WTC11 (cell line): ENCODE data around the gene RAD21L1. TPM values are rescaled to one million over a fixed set of nuclear protein-coding genes. Genes with fewer than 3 reads are reported as not detected.

Source experiments
- ATAC-seq: fragments of 200-7000 bp; cut with Tn5 transposase; 2 replicates; pipeline ENCODE4 v1.10.0; 2021; ENCODE audit warnings: mild to moderate bottlenecking, moderate library complexity
- CTCF ChIA-PET: fragments of 300-600 bp; sonication (Branson Sonifier 250); formaldehyde crosslinking; loops from one replicate; lab custom pipeline; 2021; ENCODE audit warnings: antibody characterized with exemption; lab: Charles Lee
- POLR2A ChIA-PET: fragments of 350-600 bp; sonication (Branson Sonifier 250); formaldehyde crosslinking; loops from one replicate; lab custom pipeline; 2021; ENCODE audit warnings: antibody characterized with exemption; lab: Charles Lee
- DNase-seq: peaks from one replicate; pipeline ENCODE4 v3.0.0; 2021; ENCODE audit warnings: low spot score
- H3K27ac Mint-ChIP-seq: 2 replicates; pipeline ENCODE4 v1.8.0; 2021; ENCODE audit warnings: mixed read lengths
- H3K27me3 Mint-ChIP-seq: 2 replicates; pipeline ENCODE4 v1.8.0; 2021; ENCODE audit warnings: low read depth, mild to moderate bottlenecking, moderate library complexity, mixed read lengths
- H3K36me3 Mint-ChIP-seq: 2 replicates; pipeline ENCODE4 v1.8.0; 2021; ENCODE audit warnings: mixed read lengths
- H3K4me1 Mint-ChIP-seq: 2 replicates; pipeline ENCODE4 v1.8.0; 2022; ENCODE audit warnings: mixed read lengths
- H3K4me3 Mint-ChIP-seq: 2 replicates; pipeline ENCODE4 v1.8.0; 2021; ENCODE audit warnings: mild to moderate bottlenecking, moderate library complexity, mixed read lengths
- H3K9me3 Mint-ChIP-seq: 2 replicates; pipeline ENCODE4 v1.8.0; 2021; ENCODE audit warnings: mixed read lengths
- ETV6 ChIP-seq: sonication (generic); formaldehyde crosslinking; IDR thresholded peaks from 2 replicates; pipeline ENCODE4 v1.8.1; 2022; ENCODE audit warnings: mild to moderate bottlenecking, missing genetic modification reagents
- HMGA2 ChIP-seq: fragments of 250-450 bp; sonication (Bioruptor Pico); IDR thresholded peaks from 2 replicates; pipeline ENCODE4 v1.4.0; 2021; ENCODE audit warnings: mild to moderate bottlenecking, moderate library complexity
- IRF2 ChIP-seq: sonication (generic); formaldehyde crosslinking; IDR thresholded peaks from 2 replicates; pipeline ENCODE4 v1.8.0; 2022; ENCODE audit warnings: low read depth, missing genetic modification reagents, borderline replicate concordance
- KAT7 ChIP-seq: sonication (generic); formaldehyde crosslinking; IDR thresholded peaks from 2 replicates; pipeline ENCODE4 v1.8.1; 2023; ENCODE audit warnings: missing genetic modification reagents, mild to moderate bottlenecking, borderline replicate concordance
- MXD4 ChIP-seq: fragments of 250-450 bp; sonication (Bioruptor Pico); IDR thresholded peaks from 2 replicates; pipeline ENCODE4 v1.8.0; 2021; ENCODE audit warnings: mild to moderate bottlenecking, moderate library complexity, borderline replicate concordance
- MYBL2 ChIP-seq: sonication (generic); formaldehyde crosslinking; IDR thresholded peaks from 2 replicates; pipeline ENCODE4 v1.8.1; 2023; ENCODE audit warnings: mild to moderate bottlenecking, moderate library complexity, missing genetic modification reagents
- NFE2L1 ChIP-seq: sonication (generic); formaldehyde crosslinking; IDR thresholded peaks from 2 replicates; pipeline ENCODE4 v1.8.1; 2023; ENCODE audit warnings: missing genetic modification reagents
- NR1H2 ChIP-seq: sonication (generic); formaldehyde crosslinking; IDR thresholded peaks from 2 replicates; pipeline ENCODE4 v1.9.0; 2021; ENCODE audit warnings: mild to moderate bottlenecking, moderate library complexity, missing genetic modification reagents
- OVOL2 ChIP-seq: fragments of 250-450 bp; sonication (Bioruptor Pico); IDR thresholded peaks from 2 replicates; pipeline ENCODE4 v1.9.0; 2021; ENCODE audit warnings: mild to moderate bottlenecking, borderline replicate concordance
- RORB ChIP-seq: fragments of 250-450 bp; sonication (Bioruptor Pico); IDR thresholded peaks from 2 replicates; pipeline ENCODE4 v1.9.0; 2021; ENCODE audit warnings: mild to moderate bottlenecking
- SMAD4 ChIP-seq: sonication (generic); formaldehyde crosslinking; IDR thresholded peaks from 2 replicates; pipeline ENCODE4 v1.8.0; 2022; ENCODE audit warnings: mild to moderate bottlenecking, missing genetic modification reagents
- TCF7 ChIP-seq: sonication (generic); formaldehyde crosslinking; IDR thresholded peaks from 2 replicates; pipeline ENCODE4 v1.8.0; 2022; ENCODE audit warnings: mild to moderate bottlenecking, low read depth, missing genetic modification reagents, moderate library complexity
- ZNF263 ChIP-seq: sonication (generic); formaldehyde crosslinking; IDR thresholded peaks from 2 replicates; pipeline ENCODE4 v1.8.1; 2022; ENCODE audit warnings: low read depth, mild to moderate bottlenecking, moderate library complexity, missing genetic modification reagents
- ZNF423 ChIP-seq: fragments of 250-450 bp; sonication (Bioruptor Pico); IDR thresholded peaks from 2 replicates; pipeline ENCODE4 v2.1.2; 2022; ENCODE audit warnings: mild to moderate bottlenecking, moderate library complexity
- total RNA-seq: library from RNA; stranded (reverse); gene quantifications from 3 replicates; pipeline ENCODE4 v1.2.3, GENCODE V29; 2021
- TF ChIP-seq, protein P1 (sequence below): fragments of 250-450 bp; sonication (Bioruptor Pico); IDR thresholded peaks from 2 replicates; pipeline ENCODE4 v1.9.0; 2021; ENCODE audit warnings: moderate library complexity, mild to moderate bottlenecking, inconsistent platforms, borderline replicate concordance
- TF ChIP-seq, protein P2 (sequence below): fragments of 200-600 bp; IDR thresholded peaks from 2 replicates; pipeline ENCODE4 v1.8.0; 2022; ENCODE audit warnings: antibody characterized with exemption
- TF ChIP-seq, protein P3 (sequence below): sonication (generic); formaldehyde crosslinking; IDR thresholded peaks from 2 replicates; pipeline ENCODE4 v1.8.1; 2023; ENCODE audit warnings: mild to moderate bottlenecking, missing genetic modification reagents, borderline replicate concordance
- TF ChIP-seq, protein P4 (sequence below): fragments of 250-450 bp; sonication (Bioruptor Pico); IDR thresholded peaks from 2 replicates; pipeline ENCODE4 v1.9.0; 2021; ENCODE audit warnings: mild to moderate bottlenecking
- TF ChIP-seq, protein P5 (sequence below): sonication (generic); formaldehyde crosslinking; IDR thresholded peaks from 2 replicates; pipeline ENCODE4 v1.8.0; 2022; ENCODE audit warnings: mild to moderate bottlenecking, missing genetic modification reagents

RAD21L1 gene
- total RNA-seq, 1 experiment from 2014 or later = 0.77 TPM

DNA sequence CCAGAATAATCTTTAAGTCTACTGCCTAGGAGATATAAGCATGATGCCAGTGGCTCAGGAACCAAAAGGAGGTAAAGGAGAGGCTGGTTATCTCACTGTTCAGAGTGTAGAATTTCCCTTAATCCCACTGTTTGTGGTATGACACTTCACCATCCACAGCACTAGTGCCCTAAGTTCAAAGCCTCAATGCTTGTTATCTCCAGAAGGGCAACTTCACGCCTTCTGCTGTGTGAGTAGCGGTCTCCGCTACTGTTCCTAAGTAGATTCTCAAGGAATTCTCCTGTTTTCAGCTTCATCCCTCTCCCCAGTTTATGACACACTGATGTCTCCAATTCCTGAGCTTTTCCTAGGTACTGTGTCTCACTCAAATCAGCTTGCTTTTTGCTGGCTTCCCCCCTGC, 26.6 kb downstream of the RAD21L1 start:
- DNase-seq = no peak
- TF ChIP-seq, protein P1, sequence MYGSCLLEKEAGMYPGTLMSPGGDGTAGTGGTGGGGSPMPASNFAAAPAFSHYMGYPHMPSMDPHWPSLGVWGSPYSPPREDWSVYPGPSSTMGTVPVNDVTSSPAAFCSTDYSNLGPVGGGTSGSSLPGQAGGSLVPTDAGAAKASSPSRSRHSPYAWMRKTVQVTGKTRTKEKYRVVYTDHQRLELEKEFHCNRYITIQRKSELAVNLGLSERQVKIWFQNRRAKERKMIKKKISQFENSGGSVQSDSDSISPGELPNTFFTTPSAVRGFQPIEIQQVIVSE = no peak
- TF ChIP-seq NFE2L1 = no peak
- TF ChIP-seq, all 79 proteins: peak for 0
- Mint-ChIP-seq H3K36me3 (peaks cover 2% of the 10 kb centered on the region; the same call in 1 of the 2 replicates), H3K4me3 (no peak overlapping the region), H3K27ac (no peak overlapping the region), H3K9me3 (peaks cover 10% of the 10 kb centered on the region), H3K27me3 (peaks cover 15% of the 10 kb centered on the region), H3K4me1 (no peaks in the 10 kb centered on the region)
- CTCF ChIA-PET = interaction anchor here (0.9 kb wide), 1 partner anchor 61 kb away, joined by 4 read pairs; no protein-coding TSS in a partner anchor
- POLR2A ChIA-PET = no interaction called here
- ATAC-seq = no peak

DNA sequence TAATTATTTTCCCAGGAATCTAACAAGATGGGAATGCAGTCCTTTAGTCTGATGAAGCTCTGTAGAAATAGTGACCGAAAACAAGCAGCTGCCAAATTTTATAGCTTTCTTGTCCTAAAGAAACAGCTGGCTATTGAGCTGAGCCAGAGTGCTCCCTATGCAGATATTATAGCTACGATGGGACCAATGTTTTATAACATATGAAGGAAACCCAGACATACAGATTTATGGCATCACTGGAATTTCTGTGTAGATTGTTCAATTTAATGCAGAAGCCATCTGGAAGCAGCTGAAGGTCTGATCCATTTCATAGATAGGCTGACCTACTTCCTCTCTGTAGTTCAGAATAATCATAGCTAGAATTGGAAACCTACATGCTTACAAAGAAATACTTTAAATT, 28.4 kb downstream of the RAD21L1 start:
- Mint-ChIP-seq H3K4me3 (no peak overlapping the region), H3K27me3 (peaks cover 15% of the 10 kb centered on the region), H3K36me3 (peaks cover 2% of the 10 kb centered on the region; the same call in 1 of the 2 replicates), H3K27ac (no peak overlapping the region), H3K4me1 (no peaks in the 10 kb centered on the region), H3K9me3 (peaks cover 10% of the 10 kb centered on the region)
- CTCF ChIA-PET = interaction anchor here (1.2 kb wide), 1 partner anchor 41 kb away, joined by 3 read pairs; no protein-coding TSS in a partner anchor
- no peak for DNase-seq
- ATAC-seq = no peak
- POLR2A ChIA-PET = no interaction called here
- TF ChIP-seq MXD4 (CRISPR knock-in tag) (no peak), MYBL2 (CRISPR knock-in tag) (no peak), TCF7 (no peak), OVOL2 (CRISPR knock-in tag) (no peak), NR1H2 (CRISPR knock-in tag) (no peak), HMGA2 (CRISPR knock-in tag) (no peak), ETV6 (CRISPR knock-in tag) (no peak)
- TF ChIP-seq, protein P2, sequence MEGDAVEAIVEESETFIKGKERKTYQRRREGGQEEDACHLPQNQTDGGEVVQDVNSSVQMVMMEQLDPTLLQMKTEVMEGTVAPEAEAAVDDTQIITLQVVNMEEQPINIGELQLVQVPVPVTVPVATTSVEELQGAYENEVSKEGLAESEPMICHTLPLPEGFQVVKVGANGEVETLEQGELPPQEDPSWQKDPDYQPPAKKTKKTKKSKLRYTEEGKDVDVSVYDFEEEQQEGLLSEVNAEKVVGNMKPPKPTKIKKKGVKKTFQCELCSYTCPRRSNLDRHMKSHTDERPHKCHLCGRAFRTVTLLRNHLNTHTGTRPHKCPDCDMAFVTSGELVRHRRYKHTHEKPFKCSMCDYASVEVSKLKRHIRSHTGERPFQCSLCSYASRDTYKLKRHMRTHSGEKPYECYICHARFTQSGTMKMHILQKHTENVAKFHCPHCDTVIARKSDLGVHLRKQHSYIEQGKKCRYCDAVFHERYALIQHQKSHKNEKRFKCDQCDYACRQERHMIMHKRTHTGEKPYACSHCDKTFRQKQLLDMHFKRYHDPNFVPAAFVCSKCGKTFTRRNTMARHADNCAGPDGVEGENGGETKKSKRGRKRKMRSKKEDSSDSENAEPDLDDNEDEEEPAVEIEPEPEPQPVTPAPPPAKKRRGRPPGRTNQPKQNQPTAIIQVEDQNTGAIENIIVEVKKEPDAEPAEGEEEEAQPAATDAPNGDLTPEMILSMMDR = no peak

DNA sequence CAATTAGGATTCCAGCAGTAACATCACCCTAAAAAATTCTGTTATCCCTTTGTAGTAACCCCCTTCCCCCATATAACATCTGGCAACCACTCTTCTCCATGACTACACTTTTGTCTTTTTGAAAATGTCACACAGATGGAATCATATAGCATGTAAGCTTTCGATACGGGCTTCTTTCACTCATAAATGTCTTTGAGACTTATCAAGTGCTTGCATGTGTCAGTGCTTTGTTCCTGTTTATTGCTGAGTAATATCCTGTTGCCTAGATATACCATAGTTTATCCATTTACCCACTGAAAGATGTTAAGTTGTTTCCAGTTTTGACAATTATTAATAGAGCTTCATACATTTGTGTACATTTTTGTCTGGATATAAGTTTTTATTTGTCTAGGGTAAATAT, 29.8 kb downstream of the RAD21L1 start:
- Mint-ChIP-seq H3K4me3 (no peak overlapping the region), H3K27me3 (peaks cover 15% of the 10 kb centered on the region), H3K27ac (no peak overlapping the region), H3K36me3 (no peaks in the 10 kb centered on the region), H3K4me1 (no peaks in the 10 kb centered on the region), H3K9me3 (peaks cover 4% of the 10 kb centered on the region)
- ChIA-PET POLR2A (no interaction called here), CTCF (no interaction called here)
- ATAC-seq (no peak), DNase-seq (no peak)
- TF ChIP-seq, protein P3, sequence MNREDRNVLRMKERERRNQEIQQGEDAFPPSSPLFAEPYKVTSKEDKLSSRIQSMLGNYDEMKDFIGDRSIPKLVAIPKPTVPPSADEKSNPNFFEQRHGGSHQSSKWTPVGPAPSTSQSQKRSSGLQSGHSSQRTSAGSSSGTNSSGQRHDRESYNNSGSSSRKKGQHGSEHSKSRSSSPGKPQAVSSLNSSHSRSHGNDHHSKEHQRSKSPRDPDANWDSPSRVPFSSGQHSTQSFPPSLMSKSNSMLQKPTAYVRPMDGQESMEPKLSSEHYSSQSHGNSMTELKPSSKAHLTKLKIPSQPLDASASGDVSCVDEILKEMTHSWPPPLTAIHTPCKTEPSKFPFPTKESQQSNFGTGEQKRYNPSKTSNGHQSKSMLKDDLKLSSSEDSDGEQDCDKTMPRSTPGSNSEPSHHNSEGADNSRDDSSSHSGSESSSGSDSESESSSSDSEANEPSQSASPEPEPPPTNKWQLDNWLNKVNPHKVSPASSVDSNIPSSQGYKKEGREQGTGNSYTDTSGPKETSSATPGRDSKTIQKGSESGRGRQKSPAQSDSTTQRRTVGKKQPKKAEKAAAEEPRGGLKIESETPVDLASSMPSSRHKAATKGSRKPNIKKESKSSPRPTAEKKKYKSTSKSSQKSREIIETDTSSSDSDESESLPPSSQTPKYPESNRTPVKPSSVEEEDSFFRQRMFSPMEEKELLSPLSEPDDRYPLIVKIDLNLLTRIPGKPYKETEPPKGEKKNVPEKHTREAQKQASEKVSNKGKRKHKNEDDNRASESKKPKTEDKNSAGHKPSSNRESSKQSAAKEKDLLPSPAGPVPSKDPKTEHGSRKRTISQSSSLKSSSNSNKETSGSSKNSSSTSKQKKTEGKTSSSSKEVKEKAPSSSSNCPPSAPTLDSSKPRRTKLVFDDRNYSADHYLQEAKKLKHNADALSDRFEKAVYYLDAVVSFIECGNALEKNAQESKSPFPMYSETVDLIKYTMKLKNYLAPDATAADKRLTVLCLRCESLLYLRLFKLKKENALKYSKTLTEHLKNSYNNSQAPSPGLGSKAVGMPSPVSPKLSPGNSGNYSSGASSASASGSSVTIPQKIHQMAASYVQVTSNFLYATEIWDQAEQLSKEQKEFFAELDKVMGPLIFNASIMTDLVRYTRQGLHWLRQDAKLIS (CRISPR knock-in tag) = no peak
- TF ChIP-seq, protein P4, sequence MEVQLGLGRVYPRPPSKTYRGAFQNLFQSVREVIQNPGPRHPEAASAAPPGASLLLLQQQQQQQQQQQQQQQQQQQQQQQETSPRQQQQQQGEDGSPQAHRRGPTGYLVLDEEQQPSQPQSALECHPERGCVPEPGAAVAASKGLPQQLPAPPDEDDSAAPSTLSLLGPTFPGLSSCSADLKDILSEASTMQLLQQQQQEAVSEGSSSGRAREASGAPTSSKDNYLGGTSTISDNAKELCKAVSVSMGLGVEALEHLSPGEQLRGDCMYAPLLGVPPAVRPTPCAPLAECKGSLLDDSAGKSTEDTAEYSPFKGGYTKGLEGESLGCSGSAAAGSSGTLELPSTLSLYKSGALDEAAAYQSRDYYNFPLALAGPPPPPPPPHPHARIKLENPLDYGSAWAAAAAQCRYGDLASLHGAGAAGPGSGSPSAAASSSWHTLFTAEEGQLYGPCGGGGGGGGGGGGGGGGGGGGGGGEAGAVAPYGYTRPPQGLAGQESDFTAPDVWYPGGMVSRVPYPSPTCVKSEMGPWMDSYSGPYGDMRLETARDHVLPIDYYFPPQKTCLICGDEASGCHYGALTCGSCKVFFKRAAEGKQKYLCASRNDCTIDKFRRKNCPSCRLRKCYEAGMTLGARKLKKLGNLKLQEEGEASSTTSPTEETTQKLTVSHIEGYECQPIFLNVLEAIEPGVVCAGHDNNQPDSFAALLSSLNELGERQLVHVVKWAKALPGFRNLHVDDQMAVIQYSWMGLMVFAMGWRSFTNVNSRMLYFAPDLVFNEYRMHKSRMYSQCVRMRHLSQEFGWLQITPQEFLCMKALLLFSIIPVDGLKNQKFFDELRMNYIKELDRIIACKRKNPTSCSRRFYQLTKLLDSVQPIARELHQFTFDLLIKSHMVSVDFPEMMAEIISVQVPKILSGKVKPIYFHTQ (CRISPR knock-in tag) = no peak
- TF ChIP-seq RORB (CRISPR knock-in tag) (no peak), SMAD4 (CRISPR knock-in tag) (no peak), ZNF423 (CRISPR knock-in tag) (no peak), KAT7 (no peak), IRF2 (CRISPR knock-in tag) (no peak), ETV6 (CRISPR knock-in tag) (no peak), MXD4 (CRISPR knock-in tag) (no peak), NFE2L1 (no peak), ZNF263 (CRISPR knock-in tag) (no peak)
- TF ChIP-seq, protein P5, sequence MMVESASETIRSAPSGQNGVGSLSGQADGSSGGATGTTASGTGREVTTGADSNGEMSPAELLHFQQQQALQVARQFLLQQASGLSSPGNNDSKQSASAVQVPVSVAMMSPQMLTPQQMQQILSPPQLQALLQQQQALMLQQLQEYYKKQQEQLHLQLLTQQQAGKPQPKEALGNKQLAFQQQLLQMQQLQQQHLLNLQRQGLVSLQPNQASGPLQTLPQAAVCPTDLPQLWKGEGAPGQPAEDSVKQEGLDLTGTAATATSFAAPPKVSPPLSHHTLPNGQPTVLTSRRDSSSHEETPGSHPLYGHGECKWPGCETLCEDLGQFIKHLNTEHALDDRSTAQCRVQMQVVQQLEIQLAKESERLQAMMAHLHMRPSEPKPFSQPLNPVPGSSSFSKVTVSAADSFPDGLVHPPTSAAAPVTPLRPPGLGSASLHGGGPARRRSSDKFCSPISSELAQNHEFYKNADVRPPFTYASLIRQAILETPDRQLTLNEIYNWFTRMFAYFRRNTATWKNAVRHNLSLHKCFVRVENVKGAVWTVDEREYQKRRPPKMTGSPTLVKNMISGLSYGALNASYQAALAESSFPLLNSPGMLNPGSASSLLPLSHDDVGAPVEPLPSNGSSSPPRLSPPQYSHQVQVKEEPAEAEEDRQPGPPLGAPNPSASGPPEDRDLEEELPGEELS (CRISPR knock-in tag) = no peak
- TF ChIP-seq, protein P1 = no peak
